Sigmoid colon (tissue), 7 donors: Measurements from ENCODE around the gene GSAP. TPM values are rescaled to one million over a fixed set of nuclear protein-coding genes. Genes with fewer than 3 reads are reported as not detected.

Experiments
- DNase-seq: peaks from one replicate; pipeline ENCODE4 v3.0.0-alpha.2; 2019
- H3K27ac ChIP-seq, 4 donors: fragments of 200-600 bp; sonication (generic); one replicate each; pipeline ENCODE4 v1.5.1; 2016 to 2019; ENCODE audit warnings: mild to moderate bottlenecking in 1 of 4
- H3K27me3 ChIP-seq, 3 donors: fragments of 200-600 bp; sonication (generic); one replicate each; pipeline ENCODE4 v1.5.1; 2019; ENCODE audit warnings: mild to moderate bottlenecking in 1 of 3
- H3K36me3 ChIP-seq, 4 donors: fragments of 200-600 bp; sonication (generic); one replicate each; pipeline ENCODE4 v1.5.1; 2016 to 2019
- H3K4me1 ChIP-seq, 4 donors: fragments of 200-600 bp; sonication (generic); one replicate each; pipeline ENCODE4 v1.5.1; 2017 to 2019
- H3K4me3 ChIP-seq, 4 donors: fragments of 200-600 bp; sonication (generic); one replicate each; pipeline ENCODE4 v1.5.1; 2017 to 2019; ENCODE audit warnings: mild to moderate bottlenecking in 2 of 4, moderate library complexity in 1 of 4
- H3K9me3 ChIP-seq, 4 donors: fragments of 200-600 bp in 3 of 4; sonication (generic) in 3 of 4; one replicate each; pipeline versions ENCODE4 v1.5.1 to v1.6.1; 2013 to 2019
- EP300 ChIP-seq, 4 donors: sonication (generic); formaldehyde crosslinking; IDR thresholded peaks; one replicate each; pipeline ENCODE4 v1.6.1; 2017; ENCODE audit warnings: antibody characterized with exemption in 4 of 4
- POLR2A ChIP-seq, 2 donors: fragments of 450-650 bp; IDR thresholded peaks; one replicate each; pipeline ENCODE4 v1.6.1; 2016; ENCODE audit warnings: antibody characterized with exemption in 2 of 2, mild to moderate bottlenecking in 2 of 2, moderate library complexity in 2 of 2
- POLR2AphosphoS5 ChIP-seq, 4 donors: sonication (generic); formaldehyde crosslinking; IDR thresholded peaks; one replicate each; pipeline ENCODE4 v1.6.1; 2017; ENCODE audit warnings: antibody characterized with exemption in 4 of 4
- WGBS, 2 donors: extraction: QIAGEN DNeasy Blood & Tissue Kit; methylation state at CpG; one replicate each; pipeline ENCODE4 v1.1.7; 2013; 5-methylcytosine and 5-hydroxymethylcytosine counted together
- intact Hi-C: fragments of 100-400 bp; cut with DNase I; formaldehyde crosslinking; loops from one replicate; pipeline ENCODE4 v1.15.1; 2023
- polyA plus RNA-seq, 3 donors: library from polyadenylated mRNA; stranded (reverse); fragments of 200-250 nt; gene quantifications; one replicate each; pipeline ENCODE4 v1.2.3, GENCODE V29; 2013
- total RNA-seq, 4 donors: library from RNA; depleted of rRNA; stranded (reverse); fragments of >200 nt; gene quantifications; one replicate each; pipeline ENCODE4 v1.1.0, GENCODE V29; 2016
- TF ChIP-seq, protein P1 (sequence below), 4 experiments: fragments of 450-650 bp in 3 of 4; fragments of 200-600 bp in 1 of 4; IDR thresholded peaks; one replicate each; pipeline ENCODE4 v1.5.1; 2016 to 2019; ENCODE audit warnings: antibody characterized with exemption in 4 of 4, mild to moderate bottlenecking in 3 of 4, moderate library complexity in 2 of 4
- donor health status: healthy with polysubstance abuse.
- donor health status: Bipolar disorder and iron deficiency.
- donor health status: healthy.

Gene GSAP
- total and polyA plus RNA-seq, 7 donors: 3.6 to 30.2 (median 15.1) TPM

DNA sequence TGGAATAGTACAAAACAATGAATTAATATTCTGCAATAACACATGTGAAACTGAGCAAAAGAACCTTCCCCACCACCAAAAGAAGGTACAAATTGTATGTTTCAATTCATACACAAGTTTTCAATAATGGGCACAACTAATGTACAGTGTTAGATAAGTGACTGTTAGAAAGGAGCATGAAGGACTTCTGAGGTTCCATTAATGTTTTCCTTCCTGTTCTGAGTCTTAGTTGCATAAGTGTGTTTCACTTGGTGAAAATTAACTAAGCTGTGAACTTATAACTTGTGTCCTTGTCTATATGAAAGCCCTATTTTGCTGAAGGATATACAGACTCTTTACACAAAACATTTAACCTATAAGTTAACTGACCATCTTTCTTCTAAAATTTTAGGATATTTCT, 8.2 kb downstream of the GSAP start:
- no peaks in the 10 kb centered on the region for H3K36me3 ChIP-seq
- DNase-seq: no peak
- no peaks in the 10 kb centered on the region for H3K9me3 ChIP-seq
- no peaks in the 10 kb centered on the region for H3K27me3 ChIP-seq
- H3K4me3 ChIP-seq: no peak overlapping the region
- intact Hi-C loops: no loop called here
- TF ChIP-seq, protein P1, sequence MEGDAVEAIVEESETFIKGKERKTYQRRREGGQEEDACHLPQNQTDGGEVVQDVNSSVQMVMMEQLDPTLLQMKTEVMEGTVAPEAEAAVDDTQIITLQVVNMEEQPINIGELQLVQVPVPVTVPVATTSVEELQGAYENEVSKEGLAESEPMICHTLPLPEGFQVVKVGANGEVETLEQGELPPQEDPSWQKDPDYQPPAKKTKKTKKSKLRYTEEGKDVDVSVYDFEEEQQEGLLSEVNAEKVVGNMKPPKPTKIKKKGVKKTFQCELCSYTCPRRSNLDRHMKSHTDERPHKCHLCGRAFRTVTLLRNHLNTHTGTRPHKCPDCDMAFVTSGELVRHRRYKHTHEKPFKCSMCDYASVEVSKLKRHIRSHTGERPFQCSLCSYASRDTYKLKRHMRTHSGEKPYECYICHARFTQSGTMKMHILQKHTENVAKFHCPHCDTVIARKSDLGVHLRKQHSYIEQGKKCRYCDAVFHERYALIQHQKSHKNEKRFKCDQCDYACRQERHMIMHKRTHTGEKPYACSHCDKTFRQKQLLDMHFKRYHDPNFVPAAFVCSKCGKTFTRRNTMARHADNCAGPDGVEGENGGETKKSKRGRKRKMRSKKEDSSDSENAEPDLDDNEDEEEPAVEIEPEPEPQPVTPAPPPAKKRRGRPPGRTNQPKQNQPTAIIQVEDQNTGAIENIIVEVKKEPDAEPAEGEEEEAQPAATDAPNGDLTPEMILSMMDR (IDR thresholded peaks at IDR 0.05): no peak
- TF ChIP-seq POLR2A (IDR thresholded peaks at IDR 0.05) (no peak), EP300 (IDR thresholded peaks at IDR 0.05) (no peak), POLR2AphosphoS5 (IDR thresholded peaks at IDR 0.05) (no peak)
- H3K27ac ChIP-seq: no peak overlapping the region
- no peaks in the 10 kb centered on the region for H3K4me1 ChIP-seq

DNA sequence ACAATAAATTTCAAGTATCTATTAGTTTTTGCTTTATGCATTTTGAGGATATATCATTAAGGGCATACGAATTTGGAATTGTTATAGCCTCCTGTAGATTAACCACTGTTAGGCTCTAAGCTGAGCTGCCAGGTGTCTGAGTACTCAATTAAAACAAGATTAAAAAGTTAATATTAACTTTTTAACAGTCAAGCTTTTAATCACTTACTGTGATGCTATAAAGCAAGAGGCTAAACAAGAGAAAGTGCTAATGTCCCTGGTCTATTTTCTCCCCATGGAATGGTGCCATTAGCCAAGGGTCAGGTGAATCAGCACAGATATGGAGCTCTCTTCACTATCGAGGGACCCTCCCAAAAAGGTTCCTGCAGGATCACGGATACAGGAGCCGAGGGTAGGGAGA, 9.7 kb downstream of the GSAP start:
- DNase-seq: no peak
- Histone ChIP-seq H3K4me3 (no peak overlapping the region), H3K36me3 (no peaks in the 10 kb centered on the region), H3K27ac (no peak overlapping the region), H3K9me3 (no peaks in the 10 kb centered on the region), H3K27me3 (no peaks in the 10 kb centered on the region), H3K4me1 (no peaks in the 10 kb centered on the region)
- 46 to 77% methylated on average over 4 of the region's 4 CpGs for WGBS, 2 donors
- TF ChIP-seq, protein P1 (IDR thresholded peaks at IDR 0.05): no peak
- no peak for TF ChIP-seq POLR2A (IDR thresholded peaks at IDR 0.05)
- TF ChIP-seq EP300 (IDR thresholded peaks at IDR 0.05): no peak
- TF ChIP-seq POLR2AphosphoS5 (IDR thresholded peaks at IDR 0.05): no peak
- intact Hi-C loops: no loop called here

DNA sequence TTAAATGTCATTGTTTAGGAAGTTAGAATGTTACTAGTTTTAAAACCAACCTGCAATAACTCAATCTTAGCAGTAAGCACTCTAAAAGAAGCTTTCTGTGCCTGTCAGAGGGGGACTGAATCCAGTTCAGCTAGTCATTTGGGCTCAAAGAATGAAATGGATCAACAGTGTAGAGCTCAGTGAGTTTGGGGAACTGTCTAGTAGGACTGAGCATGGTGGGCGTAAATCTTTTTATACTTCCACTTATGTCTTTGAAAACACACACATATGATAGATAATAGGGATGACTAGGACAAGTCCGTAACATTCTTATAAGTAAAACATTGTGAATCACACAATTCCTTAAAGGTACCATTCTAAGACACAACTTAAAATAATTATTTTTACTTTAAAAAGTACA, 11.5 kb downstream of the GSAP start:
- Histone ChIP-seq H3K27ac (no peak overlapping the region), H3K27me3 (no peaks in the 10 kb centered on the region), H3K36me3 (no peaks in the 10 kb centered on the region), H3K4me1 (no peaks in the 10 kb centered on the region), H3K9me3 (no peaks in the 10 kb centered on the region), H3K4me3 (no peak overlapping the region)
- TF ChIP-seq EP300 (IDR thresholded peaks at IDR 0.05) (no peak), POLR2AphosphoS5 (IDR thresholded peaks at IDR 0.05) (no peak), POLR2A (IDR thresholded peaks at IDR 0.05) (no peak)
- TF ChIP-seq, protein P1 (IDR thresholded peaks at IDR 0.05): no peak
- intact Hi-C loops: no loop called here
- DNase-seq: no peak
- WGBS, 2 donors: 90 to 96% methylated on average over 2 of the region's 2 CpGs

DNA sequence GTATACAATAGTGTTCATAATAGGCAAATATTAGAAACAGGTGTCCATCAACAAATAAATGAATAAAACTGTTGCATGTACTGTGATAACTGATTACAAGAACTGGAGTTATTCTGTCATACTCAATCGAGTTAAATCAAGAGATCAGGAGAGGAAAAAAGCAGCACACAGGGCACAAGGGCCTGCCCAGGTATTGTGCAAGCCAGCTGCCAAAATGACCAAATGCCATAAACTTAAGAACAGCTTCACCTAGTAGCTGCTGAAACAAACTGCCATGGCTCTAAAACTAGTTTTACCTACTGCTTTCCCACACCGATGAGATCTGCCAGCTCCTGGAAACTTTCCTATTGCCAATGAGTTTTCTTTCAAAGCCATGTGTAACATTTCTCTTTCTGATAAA, 12.2 kb downstream of the GSAP start:
- H3K27ac ChIP-seq: no peak overlapping the region
- DNase-seq: no peak
- no peaks in the 10 kb centered on the region for H3K4me1 ChIP-seq
- WGBS, 2 donors: 29 to 72% methylated on average over 2 of the region's 2 CpGs
- no peaks in the 10 kb centered on the region for H3K9me3 ChIP-seq
- H3K27me3 ChIP-seq: no peaks in the 10 kb centered on the region
- TF ChIP-seq POLR2A (IDR thresholded peaks at IDR 0.05) (no peak), EP300 (IDR thresholded peaks at IDR 0.05) (no peak), POLR2AphosphoS5 (IDR thresholded peaks at IDR 0.05) (no peak)
- TF ChIP-seq, protein P1 (IDR thresholded peaks at IDR 0.05): no peak
- intact Hi-C loops: no loop called here
- H3K4me3 ChIP-seq: no peak overlapping the region
- no peaks in the 10 kb centered on the region for H3K36me3 ChIP-seq

DNA sequence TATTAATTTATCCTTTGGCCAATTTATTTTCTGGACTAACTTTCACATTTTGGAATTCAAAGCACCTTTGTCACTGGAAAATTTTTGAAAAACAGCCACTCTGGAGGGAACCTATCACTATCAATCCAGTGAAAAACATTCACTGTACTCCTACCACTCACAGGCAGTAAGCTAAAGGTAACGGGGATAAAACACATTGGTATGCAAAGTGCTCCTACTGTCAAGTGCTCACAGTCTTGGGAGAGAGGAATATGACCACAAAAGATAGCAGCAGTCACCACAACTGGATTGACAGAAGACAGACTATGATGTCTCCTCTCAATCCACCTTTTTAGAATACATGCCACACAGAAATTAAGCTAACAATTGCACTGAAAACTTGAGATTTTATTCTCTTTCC, 13.3 kb downstream of the GSAP start:
- no peak for TF ChIP-seq POLR2AphosphoS5 (IDR thresholded peaks at IDR 0.05)
- TF ChIP-seq, protein P1 (IDR thresholded peaks at IDR 0.05): no peak
- TF ChIP-seq POLR2A (IDR thresholded peaks at IDR 0.05): no peak
- TF ChIP-seq EP300 (IDR thresholded peaks at IDR 0.05): no peak
- no peaks in the 10 kb centered on the region for H3K36me3 ChIP-seq
- H3K27ac ChIP-seq: no peak overlapping the region
- 80 to 87% methylated on average over 1 of the region's 1 CpG for WGBS, 2 donors
- H3K27me3 ChIP-seq: no peaks in the 10 kb centered on the region
- H3K4me3 ChIP-seq: no peak overlapping the region
- no peaks in the 10 kb centered on the region for H3K4me1 ChIP-seq
- DNase-seq: no peak
- intact Hi-C loops: no loop called here
- H3K9me3 ChIP-seq: no peaks in the 10 kb centered on the region
